DMS53 treated with DMSO at 0.1 percent for 48 hours (cell line): ENCODE measurements around the gene ADGRV1.

Source experiments
- DNase-seq: peaks from one replicate; lab custom pipeline; 2025; ENCODE audit not compliant: unreplicated experiment; lab: John Stamatoyannopoulos, UW

The ADGRV1 gene

DNA sequence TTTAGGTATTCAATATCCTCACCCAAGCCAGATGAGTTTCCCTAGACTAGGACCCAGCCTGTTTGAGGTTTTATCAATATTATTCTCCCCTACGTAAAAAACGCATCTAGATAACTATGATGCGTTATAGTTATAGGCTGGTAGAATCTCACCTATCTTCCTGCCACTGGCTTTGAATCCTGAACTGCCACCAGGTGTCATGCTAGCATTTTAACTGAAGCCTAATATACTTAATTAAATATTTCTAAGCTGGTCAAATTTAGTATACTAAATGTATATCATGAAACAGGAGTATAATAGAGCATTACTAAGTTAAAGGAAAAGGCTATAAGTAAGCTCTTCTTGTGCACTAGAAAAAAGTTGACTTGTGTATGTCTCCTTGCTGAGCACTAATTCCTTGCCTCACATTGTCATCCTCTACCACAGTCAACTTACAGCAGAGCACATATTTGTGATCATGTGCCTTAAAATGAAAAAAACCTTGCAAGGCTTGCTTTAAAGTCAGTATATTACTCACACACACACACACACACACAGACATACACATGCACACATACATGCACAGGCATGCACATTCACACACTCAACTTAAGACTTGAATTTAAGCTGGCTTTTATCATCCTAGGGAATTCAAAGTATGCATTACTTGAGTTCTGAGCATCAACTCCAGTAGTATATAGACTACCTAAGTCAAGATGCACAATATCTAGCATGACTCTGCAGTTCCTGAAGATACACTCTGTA lies 303.4 kb downstream of the ADGRV1 start:
- no peak for DNase-seq

DNA sequence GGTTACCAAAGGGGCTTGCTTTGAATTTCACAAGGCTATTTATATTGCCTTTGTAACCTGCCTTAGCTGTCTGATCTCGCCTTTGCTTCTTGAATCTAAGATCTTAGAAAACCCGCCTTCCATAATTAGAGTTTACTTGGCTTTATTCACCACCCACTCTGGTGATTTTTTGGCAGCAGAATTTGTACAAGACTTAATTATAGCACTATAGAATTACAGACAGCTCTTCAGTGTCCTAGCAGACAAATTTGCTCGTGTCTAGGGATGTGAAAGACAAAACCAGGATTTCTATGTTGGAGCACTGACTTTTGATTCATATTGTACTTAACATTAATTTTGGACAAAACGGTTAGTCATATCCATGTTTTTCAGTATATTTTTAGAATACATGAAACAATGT lies 306.6 kb downstream of the ADGRV1 start:
- no peak for DNase-seq

DNA sequence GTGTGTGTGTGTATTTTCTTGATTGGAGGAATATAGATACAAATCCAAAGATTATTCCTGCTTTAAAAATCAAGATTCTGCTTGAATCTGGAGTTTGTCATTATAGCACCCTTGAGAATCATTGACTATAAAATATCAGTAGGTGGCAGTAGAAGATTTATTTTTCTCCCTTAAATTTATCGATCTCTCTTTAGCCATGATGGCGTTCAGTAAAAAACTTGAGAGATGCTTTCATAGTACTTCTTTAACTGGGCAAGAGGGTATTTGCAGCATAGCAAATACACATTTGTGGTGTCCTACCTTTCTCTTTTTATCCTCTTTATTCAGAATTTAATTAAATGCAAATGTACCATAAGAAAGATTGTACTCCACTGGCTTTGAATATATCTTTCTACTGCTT lies 307.7 kb downstream of the ADGRV1 start:
- peak; percentile 41 for DNase-seq

DNA sequence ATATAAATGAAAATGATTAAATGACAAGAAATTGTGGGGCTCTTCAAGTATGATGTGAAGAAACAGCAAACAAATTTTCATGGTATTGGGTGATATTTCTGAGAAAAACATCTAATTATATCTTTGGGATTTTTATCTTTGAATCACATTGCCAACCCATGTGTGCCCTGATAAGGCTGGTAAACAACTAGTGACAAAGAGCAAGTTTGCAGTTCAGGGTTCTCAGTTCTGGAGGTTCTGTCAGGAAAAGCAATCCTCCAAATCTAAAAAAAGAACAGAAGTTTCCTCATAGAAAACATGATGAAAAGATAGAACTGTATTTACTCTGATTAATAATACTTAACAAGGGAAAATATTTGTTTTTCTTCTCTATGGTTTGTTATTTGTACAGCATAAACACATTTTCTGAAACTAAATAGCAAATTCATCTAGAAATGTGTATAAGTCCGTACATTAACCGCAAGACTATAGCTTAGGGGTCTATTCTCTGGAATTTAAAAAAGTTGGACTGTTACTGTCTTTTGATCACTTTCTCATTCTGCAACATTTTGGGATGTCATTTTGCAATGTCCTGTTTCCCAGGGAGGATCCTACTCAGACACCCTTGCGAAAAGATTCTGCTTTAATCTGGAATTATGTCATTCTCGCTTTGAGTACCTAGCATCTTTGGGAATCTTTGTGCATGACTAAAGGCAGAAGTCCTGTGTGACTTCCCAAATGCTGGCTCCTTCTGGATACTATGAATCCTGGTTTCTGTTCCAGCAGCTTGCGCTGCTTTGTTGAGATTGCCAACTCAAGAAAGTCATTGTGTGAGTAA lies 308.5 kb downstream of the ADGRV1 start:
- no peak for DNase-seq

DNA sequence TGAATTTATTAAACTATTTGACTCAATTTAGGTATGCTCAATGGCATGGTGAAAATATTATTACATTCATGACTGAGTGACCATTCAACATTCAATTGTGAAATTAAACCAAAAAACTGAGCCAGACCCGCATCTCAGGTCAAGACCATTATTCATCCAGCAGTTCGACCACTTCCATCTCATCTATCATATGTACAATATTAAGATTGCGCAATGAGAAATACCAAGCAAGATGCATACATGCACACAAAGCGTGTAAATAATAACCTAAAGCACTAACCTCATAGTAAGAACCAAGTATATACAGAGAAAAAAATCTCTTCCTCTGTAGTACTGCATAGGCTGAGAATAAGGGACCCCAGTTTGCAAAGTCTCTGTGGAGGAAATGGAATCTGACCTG lies 310.2 kb downstream of the ADGRV1 start:
- DNase-seq = no peak

DNA sequence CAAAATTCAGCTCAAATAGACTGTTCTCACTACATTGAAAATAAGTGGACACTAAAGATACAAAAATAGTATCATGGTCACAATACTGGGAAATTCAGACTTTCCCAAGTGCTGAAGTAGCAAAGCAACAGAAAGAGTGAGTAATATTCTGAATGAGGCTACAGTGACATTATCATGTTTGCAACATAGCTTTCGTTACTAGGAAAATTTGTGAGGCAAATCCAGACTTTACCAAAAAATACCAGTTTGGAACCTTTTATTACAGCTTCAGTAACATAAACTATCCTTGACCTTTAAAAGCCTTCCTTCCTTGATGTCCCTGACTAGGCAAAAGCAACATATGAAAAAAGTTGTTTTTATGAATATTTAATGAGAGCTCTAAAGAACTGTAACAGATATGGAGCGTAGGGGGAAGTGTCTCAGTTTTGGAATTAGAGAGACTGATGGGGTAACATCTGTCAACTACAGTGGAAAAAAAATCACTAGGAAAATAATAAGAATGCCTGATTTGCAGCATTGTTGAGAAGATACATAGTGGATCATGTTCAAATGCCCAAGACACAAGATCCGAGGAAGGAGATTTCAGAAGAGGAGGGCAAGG lies 312.9 kb downstream of the ADGRV1 start:
- no peak for DNase-seq

DNA sequence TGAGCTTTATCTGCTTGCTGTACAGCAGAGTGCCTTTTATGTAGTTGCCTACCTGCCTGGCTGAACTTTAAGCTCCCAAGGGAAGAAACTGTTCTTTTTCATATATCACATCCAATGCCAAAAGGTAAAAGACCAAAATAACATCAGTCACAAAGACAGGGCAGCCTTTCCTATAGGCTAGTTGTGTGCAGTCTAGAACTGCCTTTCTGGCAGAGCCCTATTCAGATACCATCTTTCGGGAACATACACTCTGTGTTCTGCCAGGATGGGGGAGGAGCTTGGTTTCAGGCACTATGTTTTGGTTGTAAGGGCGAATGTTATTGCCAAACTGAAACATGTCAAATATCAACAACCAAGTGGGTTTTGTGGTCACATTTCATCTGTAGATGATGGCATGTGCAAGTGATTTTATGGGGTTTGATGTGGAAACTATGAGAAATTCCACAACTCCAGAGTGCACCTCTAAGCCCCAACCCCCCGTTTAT lies 314.5 kb downstream of the ADGRV1 start:
- no peak for DNase-seq

DNA sequence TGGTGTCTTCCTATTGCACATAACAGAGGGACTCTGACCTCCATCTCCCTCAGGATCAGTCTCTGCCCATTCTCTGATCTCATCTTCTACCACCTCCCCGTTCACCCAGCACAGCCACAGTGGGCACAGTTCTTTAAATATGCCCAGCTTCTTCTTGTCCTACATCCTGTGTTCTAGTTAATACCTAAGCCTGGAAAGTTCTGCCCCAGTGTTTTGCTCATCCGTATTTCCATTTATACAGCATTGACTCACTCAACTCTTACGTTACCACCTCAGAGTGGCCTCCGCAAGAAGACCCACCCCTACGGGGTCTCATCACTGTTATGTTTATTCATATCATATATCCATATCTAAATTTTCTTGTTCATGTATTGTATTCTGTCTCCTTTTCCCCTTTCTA lies 315.5 kb downstream of the ADGRV1 start:
- no peak for DNase-seq

DNA sequence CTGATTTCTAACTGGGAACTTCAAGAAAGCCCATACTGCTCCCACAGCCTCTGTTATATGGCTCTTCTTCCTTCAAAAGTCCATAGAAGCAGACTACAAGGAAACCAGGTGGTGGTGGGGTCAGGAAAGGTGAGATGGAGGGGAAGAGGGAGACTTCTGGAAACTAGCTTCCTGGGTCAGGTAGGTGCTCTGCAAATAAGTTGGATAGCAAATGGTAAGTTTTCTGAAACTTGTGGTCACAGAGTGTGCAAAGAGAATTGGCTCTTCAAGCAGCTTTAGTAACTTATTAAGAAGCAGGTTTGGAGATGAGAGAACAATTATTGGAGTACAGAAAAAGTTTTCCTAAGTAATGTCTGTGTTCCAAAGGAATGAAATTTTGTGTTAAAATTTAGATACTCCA lies 316.9 kb downstream of the ADGRV1 start:
- DNase-seq = no peak

DNA sequence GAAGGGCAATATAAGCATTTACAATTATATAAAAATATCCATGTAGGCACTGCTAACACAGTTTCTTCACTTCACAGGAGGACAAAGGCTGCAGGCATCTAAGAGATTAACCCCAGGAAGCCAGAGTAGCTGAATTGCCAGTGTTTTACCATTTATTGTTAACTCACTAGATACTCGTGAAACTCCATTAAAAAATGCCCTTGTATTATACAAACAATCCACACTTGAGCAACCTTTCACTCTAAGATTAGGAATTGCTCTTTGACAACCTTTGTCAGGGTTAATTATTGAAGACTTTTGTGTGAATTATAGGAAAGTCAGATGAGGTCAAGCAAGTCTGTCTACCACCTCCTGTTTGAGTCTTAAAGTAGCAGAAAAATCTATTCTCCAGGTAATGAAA lies 317.8 kb downstream of the ADGRV1 start:
- DNase-seq = no peak

DNA sequence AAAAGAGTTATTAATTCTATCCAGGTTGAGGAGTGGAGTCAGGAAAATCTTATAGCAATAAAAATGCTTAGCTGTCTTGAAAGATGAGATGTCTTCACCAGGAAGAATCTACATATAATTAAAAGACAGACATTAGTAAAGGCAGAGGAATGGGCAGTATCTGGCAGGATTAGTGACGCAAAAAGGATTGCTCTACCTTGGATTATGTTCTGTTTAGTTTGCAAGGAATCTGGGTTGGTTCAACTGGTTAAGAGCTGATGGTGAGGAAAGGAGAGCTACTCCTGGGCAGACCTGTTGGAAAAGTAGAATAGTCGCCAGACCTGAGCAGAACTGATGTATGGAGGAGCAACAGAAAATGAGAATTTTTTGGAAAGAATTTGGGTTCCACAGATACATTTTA lies 318.5 kb downstream of the ADGRV1 start:
- no peak for DNase-seq

DNA sequence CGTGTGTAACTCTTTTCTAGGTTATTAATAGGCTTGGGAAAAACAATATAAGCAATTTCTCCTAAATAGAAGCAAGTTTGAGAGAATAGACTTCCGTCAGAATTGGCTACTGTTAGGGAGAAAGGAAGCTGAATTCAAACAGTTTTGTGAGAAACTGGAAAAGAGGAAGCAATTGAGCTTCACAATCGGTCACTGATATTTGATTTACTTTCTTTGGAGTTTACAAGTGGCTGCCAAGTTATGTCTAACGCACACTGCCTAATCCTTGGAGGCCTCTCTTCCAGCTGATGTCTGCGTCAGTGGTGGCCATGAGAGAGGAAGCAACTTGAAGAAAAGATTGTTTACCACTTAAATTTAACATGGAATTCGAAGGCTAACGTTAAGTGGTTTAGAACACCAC lies 319.5 kb downstream of the ADGRV1 start:
- no peak for DNase-seq

DNA sequence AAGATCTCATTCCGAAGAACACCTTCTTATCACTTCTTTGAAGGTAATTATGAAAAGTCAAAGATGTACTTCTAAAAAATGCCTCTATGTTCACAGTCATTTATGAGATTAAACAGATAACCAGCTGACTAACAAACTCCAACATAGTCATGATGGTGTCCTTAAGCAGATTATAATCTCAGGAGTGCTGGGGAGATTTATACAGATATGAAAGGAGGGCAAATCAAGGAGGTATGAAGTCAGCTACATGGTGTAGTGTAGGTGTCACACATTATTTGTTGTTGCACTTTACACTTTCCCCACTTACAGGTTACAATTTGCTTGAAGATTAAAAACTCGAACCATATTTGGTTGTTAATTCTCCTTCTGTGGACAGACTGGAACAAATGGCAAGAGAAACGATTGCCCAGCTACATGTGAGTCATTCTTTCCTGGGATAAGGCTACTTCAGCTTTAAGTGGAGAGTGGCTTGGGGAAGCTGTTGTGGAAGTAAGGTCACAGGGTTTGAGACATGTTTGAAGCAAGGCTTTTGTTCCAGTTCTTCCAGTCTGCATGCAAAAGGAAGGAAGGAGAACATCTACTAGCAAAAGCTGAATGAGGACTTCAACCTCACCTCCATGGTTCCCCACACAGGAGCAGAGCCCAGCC lies 320.1 kb downstream of the ADGRV1 start:
- peak; percentile 19 for DNase-seq

DNA sequence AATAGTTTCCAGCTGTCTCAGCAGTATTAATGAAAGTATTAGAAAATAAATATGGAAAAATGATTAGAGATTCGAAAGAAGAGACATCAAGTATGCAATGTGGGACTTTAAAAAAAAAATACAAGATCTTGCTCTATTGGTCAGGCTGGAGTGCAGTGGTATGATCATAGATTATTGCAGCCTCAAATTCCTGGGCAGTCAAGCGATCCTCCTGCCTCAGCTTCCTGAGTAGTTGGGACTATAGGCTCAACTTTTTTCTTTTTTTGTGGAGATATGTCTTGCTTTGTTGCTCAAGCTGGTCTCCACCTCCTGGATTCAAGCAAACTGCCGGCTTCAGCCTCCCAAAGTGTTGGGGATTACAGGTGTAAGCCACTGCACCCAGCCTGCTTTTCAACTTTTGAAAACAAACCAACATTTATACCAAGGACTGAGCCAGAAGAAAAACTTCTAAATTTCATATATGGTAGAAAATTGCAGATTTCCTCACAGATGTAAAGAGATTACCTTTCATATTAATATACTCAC lies 323.1 kb downstream of the ADGRV1 start:
- no peak for DNase-seq

DNA sequence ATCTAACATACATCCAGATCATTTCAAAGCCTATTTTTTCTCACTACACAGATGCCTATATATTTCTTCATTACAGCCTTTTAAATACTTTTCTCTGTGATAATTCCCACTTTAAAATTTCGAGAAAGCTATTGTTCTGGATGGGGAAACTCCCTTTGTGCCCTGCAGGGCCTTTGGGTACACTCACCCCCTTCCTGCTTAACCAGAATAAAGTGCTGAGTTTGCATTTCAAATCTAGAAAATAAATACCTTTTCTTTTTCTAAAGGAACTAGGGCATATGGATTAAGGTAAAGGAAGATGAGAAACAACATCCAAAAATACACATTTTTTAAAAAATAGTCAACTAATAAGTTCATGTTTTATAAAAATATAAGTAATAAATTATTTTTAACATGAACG lies 323.9 kb downstream of the ADGRV1 start:
- DNase-seq = no peak

DNA sequence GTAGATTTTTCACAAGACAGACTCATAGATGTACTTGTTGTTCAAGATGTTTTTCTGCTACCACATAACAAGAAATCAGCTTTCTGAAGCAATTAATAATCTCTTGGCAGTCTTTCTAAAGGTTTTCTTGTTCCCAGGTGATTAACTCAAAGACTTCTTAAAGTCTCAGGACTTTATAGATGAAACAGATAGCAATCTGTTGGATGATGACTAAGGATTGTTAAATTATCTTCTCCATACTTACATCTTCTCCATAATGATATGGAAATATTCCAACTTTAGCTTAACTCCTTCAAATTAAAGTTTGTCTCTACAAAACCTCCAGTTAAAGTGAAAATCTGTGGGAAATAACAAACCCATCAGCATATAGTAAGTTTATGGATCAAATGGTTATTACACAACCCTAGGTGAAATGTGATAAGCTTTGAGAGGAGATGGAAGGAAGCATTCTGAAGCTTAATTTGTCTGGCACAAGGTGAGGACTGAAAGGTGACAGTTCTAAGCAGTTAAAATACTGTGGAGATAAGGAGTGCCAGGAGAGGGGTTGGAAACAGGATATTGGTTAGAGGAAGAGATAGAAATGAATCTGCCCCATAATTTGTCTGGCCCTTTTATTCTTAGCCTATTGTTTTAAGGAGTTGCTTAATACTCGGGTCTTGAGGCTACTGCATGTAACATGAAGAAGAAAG lies 326.7 kb downstream of the ADGRV1 start:
- DNase-seq = no peak

DNA sequence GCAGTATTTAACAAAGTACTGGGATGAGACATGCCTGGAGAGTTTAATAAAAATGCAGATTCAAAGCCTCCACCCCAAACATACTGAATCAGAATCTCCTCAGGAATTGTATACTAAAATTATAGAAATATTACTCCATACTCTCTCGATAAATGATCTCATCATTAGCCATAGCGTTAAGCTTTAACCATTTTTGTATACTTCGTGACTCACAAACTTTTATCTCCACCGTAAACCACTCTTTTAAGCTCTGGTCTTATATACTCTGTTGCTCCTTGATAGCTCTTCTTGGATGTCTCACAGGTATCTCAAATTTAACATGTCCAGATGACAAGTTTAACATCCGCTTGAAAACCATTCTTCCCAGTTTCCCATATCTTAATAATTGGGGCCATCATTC lies 327.8 kb downstream of the ADGRV1 start:
- no peak for DNase-seq

DNA sequence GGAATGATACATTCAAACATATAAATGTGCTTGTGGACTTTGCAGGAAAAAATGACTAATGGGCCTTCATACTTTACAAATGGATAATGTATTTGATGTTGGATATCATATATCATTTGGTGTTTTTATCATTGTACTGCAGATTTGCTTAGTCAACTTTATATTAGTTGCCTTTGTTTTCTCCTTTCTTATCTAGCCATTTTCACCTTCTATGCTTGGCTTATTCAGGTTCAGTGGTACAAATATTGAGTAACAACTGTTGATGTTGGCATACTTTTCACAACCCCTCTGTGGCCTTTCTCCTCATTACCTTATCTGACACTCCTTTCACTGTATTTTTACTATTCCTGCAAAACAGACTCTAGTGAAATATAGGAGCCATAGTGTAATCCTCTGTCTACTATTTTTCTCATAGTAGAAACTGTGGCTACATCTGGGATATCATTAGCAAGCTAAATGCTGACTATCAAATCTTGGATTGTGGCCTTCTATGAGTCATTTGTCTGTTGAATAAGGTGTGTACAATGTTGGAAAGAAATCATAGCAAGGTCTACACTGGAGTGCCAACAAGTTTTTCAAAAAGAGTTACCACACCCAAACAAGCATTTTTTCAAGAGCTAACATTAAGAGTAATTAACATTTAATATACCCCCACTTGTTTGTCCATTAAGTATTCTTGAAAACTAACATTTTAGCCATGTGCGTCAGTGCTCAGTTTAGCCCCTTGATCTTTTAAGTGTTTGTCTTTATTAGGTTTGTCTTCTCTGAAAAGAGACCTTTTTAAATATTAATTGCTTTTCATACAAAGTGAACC lies 330.1 kb downstream of the ADGRV1 start:
- DNase-seq = no peak

DNA sequence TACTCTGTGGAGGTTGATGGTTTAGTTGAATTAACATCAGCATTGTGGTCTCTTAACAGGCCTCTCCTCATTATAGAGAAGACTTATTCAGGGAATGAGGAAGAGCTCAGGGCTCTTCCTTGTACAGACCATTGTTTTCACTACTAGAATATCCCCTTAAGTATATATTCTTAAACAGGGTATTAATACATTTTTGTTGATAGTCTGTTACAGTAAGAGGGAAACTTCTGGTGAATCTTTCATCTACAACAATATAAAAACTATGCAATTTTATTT lies 330.7 kb downstream of the ADGRV1 start:
- DNase-seq = no peak

DNA sequence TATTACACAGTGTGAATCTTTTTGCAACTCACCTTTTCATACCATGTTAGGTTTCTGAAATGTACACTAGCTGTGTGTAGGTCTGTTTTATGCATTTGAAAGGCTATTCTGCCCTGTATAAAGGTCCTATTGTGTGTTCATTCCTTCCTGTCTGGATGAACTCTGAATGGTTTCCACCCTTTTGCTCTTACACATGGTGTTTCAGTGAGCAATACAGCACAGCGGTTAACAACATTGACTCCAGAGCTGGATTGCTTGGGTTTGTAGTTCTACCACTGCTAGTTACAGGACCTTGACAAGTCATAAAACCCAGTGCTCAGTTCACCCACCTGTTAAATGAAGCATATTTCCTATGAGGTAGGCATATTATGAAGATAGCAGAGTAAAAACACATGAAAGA lies 331.6 kb downstream of the ADGRV1 start:
- DNase-seq = no peak
